ENCODE measurements around the gene PID1. TPM values are rescaled to one million over a fixed set of nuclear protein-coding genes. Genes with fewer than 3 reads are reported as not detected.

The PID1 gene
- total RNA-seq, 4 donors from 2014 or later = 14.5 to 49.7 (median 20.7) TPM

GRCh38 chr2:229088966-229089700 is 182.0 kb downstream of the PID1 start:
- no peak for DNase-seq
- no peaks in the 10 kb centered on the region for H3K36me3 ChIP-seq
- H3K27me3 ChIP-seq = no peaks in the 10 kb centered on the region
- intact Hi-C loops (cut with DNase I) = no loop called here
- TF ChIP-seq CTCF (IDR thresholded peaks at IDR 0.05) (no peak), POLR2A (IDR thresholded peaks at IDR 0.05) (no peak)
- no peak overlapping the region for H3K27ac ChIP-seq
- 79 to 81% methylated on average over 7 of the region's 7 CpGs for WGBS, 2 donors
- H3K4me3 ChIP-seq (replicated peaks in 1 of 3) = no peak overlapping the region
- H3K9me3 ChIP-seq = no peaks in the 10 kb centered on the region
- H3K4me1 ChIP-seq = no peaks in the 10 kb centered on the region

GRCh38 chr2:229088517-229088913 is 182.6 kb downstream of the PID1 start:
- Histone ChIP-seq H3K9me3 (no peaks in the 10 kb centered on the region), H3K4me1 (no peaks in the 10 kb centered on the region), H3K27ac (no peak overlapping the region), H3K36me3 (no peaks in the 10 kb centered on the region), H3K27me3 (no peaks in the 10 kb centered on the region), H3K4me3 (replicated peaks in 1 of 3) (no peak overlapping the region)
- TF ChIP-seq CTCF (IDR thresholded peaks at IDR 0.05) (no peak), POLR2A (IDR thresholded peaks at IDR 0.05) (no peak)
- no peak for DNase-seq
- intact Hi-C loops (cut with DNase I) = no loop called here
- 78 to 90% methylated on average over 2 of the region's 2 CpGs for WGBS, 2 donors

GRCh38 chr2:229087843-229088516 is 183.1 kb downstream of the PID1 start:
- no peaks in the 10 kb centered on the region for H3K36me3 ChIP-seq
- no peaks in the 10 kb centered on the region for H3K4me1 ChIP-seq
- no peaks in the 10 kb centered on the region for H3K9me3 ChIP-seq
- no peaks in the 10 kb centered on the region for H3K27me3 ChIP-seq
- 85 to 87% methylated on average over 6 of the region's 6 CpGs for WGBS, 2 donors
- H3K27ac ChIP-seq = no peak overlapping the region
- no peak overlapping the region for H3K4me3 ChIP-seq (replicated peaks in 1 of 3)
- no peak for DNase-seq
- intact Hi-C loops (cut with DNase I) = no loop called here
- TF ChIP-seq POLR2A (IDR thresholded peaks at IDR 0.05) (no peak), CTCF (IDR thresholded peaks at IDR 0.05) (no peak)

GRCh38 chr2:229087267-229087666 is 183.8 kb downstream of the PID1 start:
- DNase-seq = no peak
- H3K4me3 ChIP-seq (replicated peaks in 1 of 3) = no peak overlapping the region

More at GRCh38 chr2:229087267-229087666, 183.8 kb downstream of the PID1 start:
- Histone ChIP-seq H3K27me3 (no peaks in the 10 kb centered on the region), H3K4me1 (no peaks in the 10 kb centered on the region), H3K36me3 (no peaks in the 10 kb centered on the region), H3K9me3 (no peaks in the 10 kb centered on the region), H3K27ac (no peak overlapping the region)
- intact Hi-C loops (cut with DNase I) = no loop called here
- 89 to 94% methylated on average over 3 of the region's 3 CpGs for WGBS, 2 donors
- TF ChIP-seq CTCF (IDR thresholded peaks at IDR 0.05) (no peak), POLR2A (IDR thresholded peaks at IDR 0.05) (no peak)
